HL-60/S4 treated with phorbol 12-myristate 13-acetate at 8.2 ng/mL for 4 days and 3 days (cell line): ENCODE measurements around the gene STIM1.
"Not testable (repeated sequence)": the region's sequence is repeated elsewhere in the genome, so short reads cannot be mapped to it uniquely, and the experiment has no call there.

Source experiments
- in situ Hi-C: fragments of 300-500 bp; cut with MboI; formaldehyde crosslinking; loops from 2 replicates; pipeline ENCODE4 v1.15.0; 2022; ENCODE audit warnings: low sequenced_read_pairs

Gene STIM1

DNA sequence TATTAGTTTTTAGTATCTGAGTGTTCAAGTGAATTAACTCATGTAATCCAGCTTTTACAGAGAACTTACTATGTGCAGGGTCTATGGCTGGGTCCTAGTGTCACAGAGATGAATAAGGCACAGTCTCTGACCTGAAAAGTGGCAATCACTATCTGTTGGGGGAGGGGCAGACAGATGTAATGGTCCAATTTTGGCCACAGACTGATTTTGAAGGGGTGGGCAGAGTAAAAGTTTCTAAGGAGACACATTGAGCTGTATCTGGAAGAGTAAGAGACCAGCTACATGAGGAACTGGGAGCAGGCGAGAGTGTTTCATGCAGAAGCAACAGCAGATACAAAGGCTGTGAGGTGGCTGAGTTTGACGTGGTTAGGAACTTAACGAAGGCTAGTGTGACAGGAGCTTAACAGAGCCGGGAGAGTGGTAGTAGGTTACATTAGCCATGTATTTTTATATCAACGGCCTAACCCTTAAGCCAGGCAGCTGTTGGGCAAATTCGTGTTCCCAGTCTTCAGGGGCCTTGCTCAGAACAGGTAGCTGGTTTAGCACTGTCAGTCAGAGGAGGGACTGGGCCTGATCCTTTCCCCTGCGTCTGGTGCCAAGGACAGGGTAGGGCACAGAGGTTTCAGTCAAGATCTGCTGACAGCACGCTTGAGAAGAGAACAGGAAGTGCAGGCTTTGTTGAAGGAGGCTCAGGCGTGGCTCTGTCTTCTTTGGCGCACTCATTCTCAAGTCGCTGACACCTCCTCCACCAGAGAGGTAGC, 1.4 kb upstream of the STIM1 start:
- in situ Hi-C loops, result loop anchor here (10.0 kb wide), 1 partner anchor 211 kb away; no protein-coding TSS in a partner anchor

DNA sequence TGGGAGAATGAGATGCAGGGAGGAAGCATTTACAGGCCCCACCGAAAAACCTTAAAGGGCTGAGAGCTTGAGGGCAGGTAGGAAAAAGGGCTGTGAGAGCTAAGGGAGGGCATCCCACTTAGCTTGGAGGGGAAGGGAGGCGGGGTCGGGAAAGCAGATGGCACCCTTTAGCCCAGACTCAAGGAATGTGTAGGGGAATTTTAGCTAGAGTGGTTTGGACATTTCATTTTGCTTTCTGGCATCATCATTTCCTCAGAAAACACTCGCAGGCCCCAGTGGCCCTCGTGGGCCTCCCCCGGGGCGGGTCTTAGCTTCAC, 846 bp upstream of the STIM1 start:
- in situ Hi-C loops, result loop anchor here (10.0 kb wide), 1 partner anchor 210 kb away; no protein-coding TSS in a partner anchor

DNA sequence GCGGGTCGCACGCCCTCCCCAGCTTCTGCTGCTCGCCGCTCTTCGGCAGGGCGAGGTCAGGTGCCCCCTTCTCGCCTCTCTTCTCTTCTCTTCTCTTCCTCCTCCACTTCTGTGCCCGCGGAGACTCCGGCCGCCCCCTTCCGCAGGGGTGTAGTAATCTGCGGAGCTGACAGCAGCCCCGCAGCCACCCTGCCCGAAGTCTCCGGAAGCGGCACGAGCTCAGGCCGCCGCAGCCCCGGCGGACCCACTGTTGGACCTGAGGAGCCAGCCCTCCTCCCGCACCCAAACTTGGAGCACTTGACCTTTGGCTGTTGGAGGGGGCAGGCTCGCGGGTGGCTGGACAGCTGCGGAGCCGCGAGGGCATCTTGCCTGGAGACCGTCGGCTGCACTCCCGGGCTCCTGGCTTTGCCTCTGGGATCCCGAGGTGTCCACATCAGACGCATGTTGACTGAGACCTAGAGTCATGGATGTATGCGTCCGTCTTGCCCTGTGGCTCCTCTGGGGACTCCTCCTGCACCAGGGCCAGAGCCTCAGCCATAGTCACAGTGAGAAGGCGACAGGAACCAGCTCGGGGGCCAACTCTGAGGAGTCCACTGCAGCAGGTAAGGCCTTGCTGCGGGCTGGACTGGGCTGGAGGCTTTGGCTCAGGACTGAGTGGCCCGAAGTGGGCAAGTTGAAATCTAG, 486 bp downstream of the STIM1 start:
- in situ Hi-C loops, result loop anchor here (10.0 kb wide), 1 partner anchor 209 kb away; no protein-coding TSS in a partner anchor

DNA sequence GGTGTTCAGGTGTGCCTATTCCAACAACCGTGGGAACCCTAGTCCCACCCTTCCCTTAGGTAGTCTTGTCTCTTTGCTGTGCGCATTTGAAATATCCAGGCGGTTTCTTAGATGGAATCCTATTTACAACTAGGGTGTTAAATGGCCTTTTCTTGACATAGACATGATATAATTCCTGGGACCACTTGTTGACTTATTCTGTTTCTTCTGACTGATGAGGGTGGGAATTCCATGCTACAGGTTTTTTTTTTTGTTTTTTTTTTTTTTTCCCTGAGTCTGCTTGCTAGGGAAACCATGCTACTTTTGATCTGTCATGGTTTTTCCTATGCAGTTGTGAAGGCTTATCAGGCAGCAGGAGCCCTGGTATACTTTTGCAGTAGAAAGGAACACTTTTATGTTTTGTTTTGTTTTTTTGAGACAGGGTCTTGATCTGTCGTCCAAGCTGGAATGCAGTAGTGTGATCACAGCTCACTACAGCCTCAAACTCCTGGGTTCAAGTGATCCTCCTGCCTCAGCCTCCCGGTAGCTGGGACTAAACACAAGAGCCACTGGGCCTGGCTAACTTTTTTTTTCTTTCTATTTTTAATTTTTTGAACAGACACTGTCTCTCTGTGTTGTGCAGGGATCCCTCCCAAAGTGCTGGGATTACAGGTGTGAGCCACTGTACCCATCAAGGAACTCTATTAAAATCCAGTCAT, 1.5 kb downstream of the STIM1 start:
- in situ Hi-C loops, result loop anchor here (10.0 kb wide), 1 partner anchor 208 kb away; no protein-coding TSS in a partner anchor

DNA sequence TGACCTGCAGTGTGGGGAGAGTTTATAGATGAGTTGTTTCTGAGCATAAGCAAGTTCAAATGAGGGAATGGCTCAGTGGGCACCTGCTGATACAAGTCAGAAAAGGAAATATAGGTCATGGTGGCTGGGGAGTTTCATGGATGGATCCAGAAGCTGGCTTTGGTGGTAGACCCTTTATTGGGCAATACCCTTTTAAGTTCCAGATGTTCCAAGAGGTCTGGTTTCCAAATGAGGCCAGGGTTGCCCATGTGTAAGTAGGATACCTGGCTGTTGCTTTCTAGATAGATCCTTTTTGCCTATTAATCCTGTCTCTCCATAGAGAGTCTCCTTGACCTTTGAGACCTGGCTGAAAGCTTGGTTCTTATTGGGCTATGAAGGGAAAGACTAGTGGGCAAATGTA, 2.2 kb downstream of the STIM1 start:
- in situ Hi-C loops, result loop anchor here (10.0 kb wide), 1 partner anchor 207 kb away; no protein-coding TSS in a partner anchor

DNA sequence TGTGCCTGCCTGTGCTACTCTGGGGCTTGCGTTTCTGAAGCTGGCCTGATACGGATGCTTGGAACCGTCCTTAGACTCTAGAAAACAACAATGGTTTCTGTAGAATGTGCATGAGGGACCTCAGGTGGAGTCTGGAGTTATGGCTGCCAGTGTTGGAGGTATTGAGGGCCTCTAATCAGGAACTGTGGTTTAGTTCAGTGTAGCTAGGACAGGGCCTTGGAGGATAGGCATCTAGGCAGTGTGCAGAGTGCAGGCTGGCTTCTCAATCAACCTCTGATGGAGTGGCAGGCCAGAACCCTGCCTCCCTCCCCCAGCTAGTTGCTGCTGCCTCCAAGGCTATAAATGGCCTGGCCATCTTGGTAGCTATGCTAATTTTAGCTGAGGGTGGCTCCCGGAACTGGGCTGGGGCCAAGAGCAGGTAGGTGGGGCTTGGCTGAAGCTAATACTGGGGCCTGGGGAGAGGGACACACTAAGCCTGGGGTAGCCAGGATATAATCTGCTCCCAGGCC, 4.0 kb downstream of the STIM1 start:
- in situ Hi-C loops, result loop anchor here (10.0 kb wide), 1 partner anchor 205 kb away; no protein-coding TSS in a partner anchor

DNA sequence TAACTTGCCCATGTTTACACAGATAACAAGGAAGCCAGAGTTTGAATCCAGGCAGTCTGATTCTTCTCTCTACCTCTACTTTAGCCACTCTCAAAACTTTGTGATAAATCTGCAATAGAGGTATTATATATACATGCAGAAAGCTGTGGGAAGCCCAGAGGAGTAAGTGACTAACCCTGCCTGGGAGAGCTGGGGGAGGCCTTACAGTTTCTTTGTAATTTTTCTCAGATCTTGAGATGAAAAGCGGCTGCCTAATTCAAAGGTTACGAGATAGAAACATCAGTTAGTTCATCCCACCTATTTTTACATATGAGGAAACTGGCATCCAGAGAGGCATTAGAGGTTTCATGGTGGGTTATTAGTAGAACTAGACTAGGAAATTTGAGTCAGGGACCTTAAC, 4.9 kb downstream of the STIM1 start:
- in situ Hi-C loops, result no loop called here

DNA sequence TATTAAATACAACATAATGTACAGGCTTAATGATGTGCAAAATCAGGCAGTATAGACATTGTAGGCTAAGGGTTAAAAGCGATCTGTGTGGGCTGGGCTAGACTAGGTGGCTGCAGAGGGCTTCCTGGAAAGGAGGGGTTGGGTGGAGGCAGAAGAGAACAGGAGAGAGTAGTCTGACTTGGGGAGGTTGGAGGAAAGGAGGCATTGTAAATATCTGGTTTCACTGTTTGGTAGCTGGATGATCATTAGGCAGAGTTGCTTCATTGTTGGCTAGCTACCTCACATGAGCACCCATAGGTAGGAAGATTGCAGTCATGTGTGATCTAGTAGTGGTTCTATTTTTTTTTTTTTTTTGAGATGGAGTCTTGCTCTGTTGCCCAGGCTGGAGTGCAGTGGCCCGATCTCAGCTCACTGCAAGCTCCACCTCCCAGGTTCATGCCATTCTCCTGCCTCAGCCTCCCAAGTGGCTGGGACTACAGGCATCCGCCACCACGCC, 5.5 kb downstream of the STIM1 start:
- in situ Hi-C loops, result not testable (repeated sequence)

DNA sequence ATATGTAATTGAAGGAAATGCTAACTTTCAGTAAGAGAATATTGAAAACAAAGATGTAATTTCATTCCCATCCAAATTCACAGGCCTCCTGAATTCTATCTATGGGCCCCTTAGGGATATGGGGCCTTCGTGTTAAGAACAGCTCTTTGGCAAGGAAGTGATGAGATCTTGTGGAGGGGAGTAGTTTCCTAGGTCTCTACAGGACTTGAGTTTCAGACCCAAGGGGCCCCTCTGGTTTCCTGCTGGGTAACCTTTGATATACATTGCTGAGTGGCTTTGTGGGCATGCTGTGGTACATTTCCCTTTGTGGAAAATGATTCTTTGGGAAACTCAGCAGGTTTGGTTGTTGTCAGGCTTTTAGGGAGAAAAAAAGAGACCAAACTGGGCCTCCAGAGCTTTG, 6.2 kb downstream of the STIM1 start:
- in situ Hi-C loops, result no loop called here

DNA sequence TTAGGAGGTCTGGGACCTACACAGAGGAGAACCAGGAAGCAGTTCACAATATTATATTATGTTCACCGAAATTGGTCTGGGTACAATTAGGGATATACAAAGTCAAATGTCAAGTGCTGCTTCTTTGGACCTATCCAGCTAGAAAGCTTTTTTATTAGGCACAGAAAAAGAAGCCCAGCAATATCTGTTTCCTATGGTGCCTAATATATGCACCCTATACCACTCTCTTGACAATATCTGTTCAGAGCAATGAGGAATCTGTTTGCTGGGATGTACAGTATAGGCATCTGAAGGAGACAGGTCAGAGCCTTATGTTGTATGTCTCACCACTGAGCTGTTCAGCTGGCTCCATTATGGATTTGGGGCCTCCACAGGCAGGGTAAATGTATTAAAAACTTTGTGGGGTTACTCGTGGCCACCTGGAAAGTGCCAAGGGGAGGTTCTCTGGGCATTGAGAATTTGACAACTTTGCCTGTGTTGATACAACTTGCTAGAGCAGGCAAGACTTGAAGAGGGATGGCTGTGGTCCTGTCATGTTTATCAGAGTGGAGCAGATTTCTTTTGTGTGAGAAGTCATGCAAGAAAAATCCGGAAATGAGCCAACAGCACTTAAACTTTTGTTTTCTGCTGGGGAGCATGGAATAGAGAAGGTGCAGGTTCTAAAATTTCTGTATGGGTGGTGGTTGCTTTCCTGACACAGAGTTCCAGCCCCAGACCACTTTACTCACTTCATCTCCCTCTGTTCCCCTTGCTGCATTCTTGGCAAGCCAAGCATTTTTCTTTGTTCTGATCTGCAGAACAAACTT, 10.1 kb downstream of the STIM1 start:
- in situ Hi-C loops, result no loop called here

DNA sequence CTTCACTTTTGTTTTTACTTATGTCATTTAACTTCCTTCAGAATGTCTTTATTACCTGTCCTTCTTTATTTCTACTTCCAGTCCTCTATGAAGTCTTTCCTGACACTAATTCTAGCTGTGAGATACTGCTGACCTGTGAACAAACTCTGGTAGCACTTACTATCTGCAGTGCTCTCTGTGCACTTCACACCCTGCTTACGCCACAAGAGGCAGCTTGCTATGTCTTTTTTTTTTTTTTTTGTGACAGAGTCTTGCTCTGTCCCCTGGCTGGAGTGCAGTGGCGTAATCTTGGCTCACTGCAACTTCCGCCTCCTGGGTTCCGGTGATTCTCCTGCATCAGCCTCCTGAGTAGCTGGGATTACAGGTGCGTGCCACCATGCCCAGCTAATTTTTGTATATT, 10.7 kb downstream of the STIM1 start:
- in situ Hi-C loops, result no loop called here

DNA sequence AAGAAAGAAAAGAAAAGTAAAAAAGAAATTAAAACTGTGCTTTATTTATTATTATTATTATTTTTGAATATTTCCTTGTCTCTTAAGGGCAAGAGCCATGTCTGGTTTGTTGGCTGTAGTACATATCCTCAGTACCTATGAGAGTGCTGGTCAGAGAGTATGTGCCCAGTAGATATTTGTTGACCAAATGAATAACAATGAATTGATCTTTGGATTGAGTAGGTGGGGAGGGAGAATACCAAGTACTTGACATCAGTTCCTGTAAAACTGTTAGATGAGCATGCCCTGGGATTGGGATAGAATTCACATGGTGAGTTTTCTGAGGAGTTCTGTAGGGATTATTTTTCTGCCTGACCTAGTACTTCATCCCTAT, 11.4 kb downstream of the STIM1 start:
- in situ Hi-C loops, result no loop called here

DNA sequence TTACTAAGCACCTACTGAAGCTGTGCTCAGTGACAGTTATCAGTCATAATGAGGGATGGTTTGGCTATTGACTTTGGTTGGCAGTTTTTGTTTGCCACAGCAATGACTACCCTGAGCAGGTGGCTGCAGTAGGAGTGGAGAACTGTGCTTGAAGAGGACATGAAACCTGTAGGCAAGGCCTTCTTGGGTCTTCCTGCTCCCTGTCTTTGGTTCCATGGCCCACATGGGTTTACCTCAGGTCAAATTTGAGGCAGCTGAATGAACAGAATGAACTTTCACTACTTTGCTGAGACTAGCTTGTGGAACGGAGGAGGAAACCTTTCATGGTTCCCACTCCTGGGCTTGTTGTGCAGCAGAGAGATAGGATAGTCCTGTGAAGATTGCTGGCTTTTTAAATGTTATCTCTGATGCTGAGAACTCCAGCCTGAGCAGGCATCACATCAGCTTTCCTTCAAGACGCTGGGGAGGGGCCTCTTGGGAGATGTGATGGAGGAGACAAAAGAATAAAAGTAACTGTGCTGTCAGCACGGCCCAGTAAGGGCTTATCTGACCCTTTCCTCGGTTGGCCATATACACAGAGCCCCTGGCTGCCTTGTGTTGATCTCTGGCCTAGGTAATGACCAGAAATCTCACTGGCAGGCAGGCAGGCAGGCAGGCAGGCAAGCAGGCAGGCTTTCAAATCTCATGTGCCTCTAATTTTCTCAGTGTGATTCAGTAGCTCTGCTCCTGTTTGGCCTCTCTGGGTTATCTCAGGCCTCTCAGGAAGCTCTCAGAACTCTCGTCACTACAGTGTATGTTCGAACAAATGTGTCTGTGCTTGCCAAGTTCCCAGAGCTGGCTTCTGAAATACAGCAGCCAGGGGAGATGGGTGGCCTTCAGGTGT, 12.0 kb downstream of the STIM1 start:
- in situ Hi-C loops, result no loop called here

DNA sequence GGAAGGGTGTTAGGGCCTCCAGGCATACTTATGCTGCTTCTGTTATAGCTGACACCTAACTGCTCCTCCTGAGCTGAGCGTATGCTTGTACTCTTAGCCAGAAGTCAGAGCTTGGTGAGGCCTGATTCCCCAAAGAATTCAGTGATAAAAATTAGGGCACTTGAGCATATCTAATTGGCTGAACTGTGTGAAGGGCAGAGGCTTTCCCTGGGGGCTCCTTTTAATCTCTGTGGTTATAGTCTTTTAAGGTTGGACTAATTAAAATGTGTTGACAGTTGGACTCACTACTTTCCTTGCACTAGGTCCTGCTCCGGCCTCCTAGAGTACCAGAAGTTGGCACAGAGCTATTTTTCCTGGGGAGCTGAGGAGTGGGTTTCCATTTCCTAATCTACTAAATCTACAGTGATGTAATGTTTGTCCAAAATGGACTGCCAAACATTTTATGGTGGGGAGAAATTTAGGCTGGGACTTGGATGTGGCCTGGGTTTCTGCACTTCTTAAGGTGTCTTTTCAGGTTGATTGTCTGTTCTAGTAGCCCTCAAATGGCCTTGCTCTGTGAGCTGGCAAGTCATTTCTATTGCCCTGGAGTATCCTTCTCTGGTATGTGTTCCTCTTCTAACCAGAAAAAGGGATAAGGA, 18.4 kb downstream of the STIM1 start:
- in situ Hi-C loops, result no loop called here

DNA sequence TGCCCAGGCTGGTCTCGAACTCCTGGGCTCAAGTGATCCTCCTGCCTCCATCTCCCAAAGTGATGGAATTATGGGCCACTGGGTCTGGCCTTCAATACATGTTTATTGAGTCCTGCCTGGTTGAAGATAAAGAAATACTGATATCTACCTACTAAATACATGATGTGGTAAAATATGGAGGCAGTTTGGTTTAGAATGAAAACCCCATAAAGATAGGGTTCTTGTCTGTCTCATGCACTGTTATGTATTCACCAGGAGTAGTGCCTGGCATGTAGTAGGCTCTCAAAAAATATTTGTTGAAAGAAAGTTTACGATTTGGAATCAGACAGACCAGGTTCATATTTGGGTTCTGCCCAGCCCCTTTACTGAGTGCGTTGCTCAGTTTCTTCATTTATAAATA, 21.1 kb downstream of the STIM1 start:
- in situ Hi-C loops, result no loop called here

DNA sequence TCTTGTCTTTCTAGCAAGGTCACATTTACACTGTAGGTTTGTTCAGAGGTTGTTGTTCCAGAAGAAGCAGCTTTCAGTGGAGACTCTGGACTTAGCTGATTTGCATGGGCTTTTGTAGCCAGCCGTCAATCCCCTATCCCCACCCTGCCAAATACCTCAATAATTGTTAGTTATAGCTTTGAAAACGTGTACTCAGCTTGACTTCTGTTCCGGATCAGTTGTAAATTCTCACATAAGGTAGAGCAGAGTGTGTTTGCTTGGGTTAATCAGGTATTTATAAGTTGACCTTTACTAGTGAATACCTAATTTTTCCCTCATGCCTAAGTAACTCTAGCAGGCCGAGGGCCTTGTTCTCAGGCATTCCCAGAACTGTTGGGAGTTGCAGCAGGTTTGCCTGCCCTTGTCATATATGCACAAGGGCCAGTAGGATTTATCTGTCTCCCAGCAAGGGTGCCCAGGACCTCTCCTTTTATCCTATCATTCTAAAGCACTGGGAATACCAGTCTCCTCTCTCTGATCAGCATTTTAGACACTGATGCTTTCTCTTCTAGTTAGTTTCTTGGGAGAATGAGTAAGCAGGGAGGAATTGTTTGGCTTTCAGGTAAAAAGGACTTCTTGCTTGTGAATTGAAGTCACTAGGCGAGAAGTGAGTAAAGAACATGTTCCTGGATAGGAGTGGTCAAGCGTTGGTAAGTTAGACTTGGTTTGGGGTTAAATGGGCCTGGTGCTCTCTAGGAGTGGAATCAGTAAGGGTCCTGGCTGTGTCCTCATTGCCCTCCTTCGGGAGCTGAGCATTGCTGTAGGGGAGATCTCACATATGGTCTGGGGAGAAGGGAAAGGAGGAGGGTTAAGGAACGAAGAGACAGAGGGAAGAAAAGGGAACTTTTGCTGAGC, 22.1 kb downstream of the STIM1 start:
- in situ Hi-C loops, result no loop called here

DNA sequence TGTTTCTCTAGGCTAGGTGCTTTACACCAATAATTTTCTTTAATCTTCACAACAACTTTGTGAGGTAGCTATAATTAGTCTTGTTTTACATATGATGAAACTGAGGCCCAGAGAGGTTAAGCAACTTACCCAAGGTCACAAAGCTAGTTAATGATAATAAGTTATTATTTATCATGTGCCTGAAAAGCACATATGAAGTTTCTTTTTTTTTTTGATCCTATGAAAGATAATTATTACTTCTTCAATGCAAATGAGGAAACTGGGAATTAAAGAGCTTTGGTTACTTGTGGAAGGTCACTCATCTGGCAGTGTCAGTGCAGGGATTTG, 22.8 kb downstream of the STIM1 start:
- in situ Hi-C loops, result no loop called here

DNA sequence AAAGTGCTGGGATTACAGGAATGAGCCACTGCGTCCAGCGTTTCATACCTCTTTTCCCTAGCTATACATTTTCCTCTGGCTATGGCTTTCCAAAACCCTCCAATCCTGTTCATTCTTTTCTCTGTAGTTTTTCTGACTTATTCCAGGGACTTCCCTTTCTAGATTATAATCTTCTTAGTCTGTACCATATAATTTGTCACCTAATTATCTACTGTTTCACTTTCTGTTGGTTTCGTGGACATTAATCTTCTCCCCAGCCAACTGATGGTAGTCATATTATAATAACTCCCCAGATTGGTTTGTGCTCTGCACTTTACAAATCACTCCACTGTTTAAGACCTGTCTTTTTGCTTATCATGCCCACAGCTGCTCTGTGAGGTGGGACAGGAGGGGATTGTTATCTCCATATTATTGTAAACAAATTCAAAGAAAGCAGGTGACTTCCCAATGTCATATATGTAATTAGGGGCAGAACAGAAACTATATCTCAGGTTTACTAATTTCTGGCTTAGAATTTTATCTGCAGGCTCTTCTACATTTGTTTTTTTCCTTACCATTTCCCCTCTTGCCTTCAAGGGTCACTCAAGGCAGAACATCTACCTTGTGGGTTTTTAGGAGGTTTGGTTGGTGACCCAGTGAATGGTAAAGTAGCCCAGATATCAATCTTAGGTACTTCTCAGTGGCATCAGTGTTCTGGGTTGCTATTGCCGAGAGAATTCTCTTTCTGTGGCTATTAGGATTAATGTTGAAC, 23.9 kb downstream of the STIM1 start:
- in situ Hi-C loops, result no loop called here
